Dermis microvascular lymphatic vessel endothelial cell (primary cell): ENCODE results near the gene IL21R. TPM values are rescaled to one million over a fixed set of nuclear protein-coding genes. Genes with fewer than 3 reads are reported as not detected.
A peak's percentile ranks its signal among the peaks of the same experiment; 100 is the strongest.

Experiments
- DNase-seq, 2 donors: peaks; one replicate each; pipeline versions ENCODE4 v3.0.0 to v3.0.0-alpha.2; 2010; ENCODE audit warnings: low read depth in 2 of 2
- total RNA-seq: library from RNA; depleted of rRNA; stranded (reverse); fragments of >200 nt; gene quantifications from 2 replicates; pipeline ENCODE4 v1.2.1, GENCODE V29; 2014

Gene IL21R
- total RNA-seq, 1 donor from 2014 or later: 0.13 TPM

GRCh38 chr16:27462846-27463682, 61.1 kb downstream of the IL21R start:
- no peak for DNase-seq

- DNase-seq: no peak
These were observed 62.0 kb downstream of the IL21R start for GRCh38 chr16:27463741-27464591.

DNA sequence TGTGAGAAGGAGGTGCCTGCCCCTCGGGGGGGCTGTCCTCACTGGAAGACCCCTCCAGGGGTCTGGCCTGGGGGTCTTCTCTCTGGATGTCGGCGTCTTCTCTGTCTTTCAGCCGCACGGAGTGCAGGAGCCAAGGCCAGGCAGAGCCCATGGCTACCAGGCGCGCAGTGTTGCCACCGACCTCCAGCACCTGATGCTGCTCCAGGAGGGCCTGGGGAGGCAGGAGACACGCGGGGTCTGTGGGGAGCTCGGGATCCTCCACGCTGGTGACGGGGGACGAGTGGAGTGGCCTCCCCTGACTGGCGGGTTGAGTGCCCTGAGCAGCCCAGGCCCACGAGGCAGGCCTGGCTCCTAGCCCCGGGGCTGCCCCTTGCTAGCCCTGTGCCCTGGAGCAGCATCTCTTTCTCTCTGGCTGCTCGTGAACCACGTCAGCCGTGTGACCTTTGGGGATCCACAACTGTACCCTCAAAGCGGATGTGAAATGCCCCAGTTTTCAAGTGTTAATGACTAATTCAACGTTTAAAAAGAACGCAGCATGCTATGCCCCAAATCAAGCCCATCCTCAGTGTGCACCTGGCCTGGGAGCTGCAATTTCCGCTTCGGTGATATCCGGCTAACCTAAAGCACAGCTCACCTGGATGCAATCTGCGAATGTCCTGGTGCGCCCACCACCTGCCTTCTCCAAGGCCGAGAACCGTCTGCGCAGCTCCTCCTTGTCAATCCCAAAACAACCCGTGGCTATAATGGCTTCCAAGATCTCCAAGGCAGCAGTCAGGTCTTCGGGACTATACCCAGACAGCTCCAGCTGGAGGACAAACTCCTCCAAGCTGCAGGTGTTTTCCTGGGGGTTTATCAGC, 62.9 kb downstream of the IL21R start:
- DNase-seq: no peak

DNA sequence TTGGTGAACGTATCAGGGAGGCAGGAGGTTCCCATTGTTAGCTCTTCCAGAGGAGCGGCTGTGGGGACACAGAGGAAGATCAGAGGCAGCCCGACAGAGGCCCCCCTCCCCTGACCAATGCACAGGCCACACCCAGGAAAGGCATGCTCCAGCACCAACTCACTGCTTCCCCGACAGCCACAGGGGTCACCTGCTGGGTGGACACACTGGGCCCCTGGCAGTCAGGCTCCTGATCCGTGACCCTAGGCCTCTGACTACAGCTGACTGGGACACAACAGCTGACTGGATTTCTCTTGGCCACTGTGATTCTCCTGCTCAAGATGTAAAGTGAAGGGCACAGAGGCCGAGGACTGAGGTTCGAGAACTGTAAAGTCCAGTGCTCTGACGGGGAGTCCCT, 63.5 kb downstream of the IL21R start:
- peak in 1 of 2 donors; percentile 13 for DNase-seq

GRCh38 chr16:27468941-27469531, 67.1 kb downstream of the IL21R start:
- DNase-seq: no peak

DNA sequence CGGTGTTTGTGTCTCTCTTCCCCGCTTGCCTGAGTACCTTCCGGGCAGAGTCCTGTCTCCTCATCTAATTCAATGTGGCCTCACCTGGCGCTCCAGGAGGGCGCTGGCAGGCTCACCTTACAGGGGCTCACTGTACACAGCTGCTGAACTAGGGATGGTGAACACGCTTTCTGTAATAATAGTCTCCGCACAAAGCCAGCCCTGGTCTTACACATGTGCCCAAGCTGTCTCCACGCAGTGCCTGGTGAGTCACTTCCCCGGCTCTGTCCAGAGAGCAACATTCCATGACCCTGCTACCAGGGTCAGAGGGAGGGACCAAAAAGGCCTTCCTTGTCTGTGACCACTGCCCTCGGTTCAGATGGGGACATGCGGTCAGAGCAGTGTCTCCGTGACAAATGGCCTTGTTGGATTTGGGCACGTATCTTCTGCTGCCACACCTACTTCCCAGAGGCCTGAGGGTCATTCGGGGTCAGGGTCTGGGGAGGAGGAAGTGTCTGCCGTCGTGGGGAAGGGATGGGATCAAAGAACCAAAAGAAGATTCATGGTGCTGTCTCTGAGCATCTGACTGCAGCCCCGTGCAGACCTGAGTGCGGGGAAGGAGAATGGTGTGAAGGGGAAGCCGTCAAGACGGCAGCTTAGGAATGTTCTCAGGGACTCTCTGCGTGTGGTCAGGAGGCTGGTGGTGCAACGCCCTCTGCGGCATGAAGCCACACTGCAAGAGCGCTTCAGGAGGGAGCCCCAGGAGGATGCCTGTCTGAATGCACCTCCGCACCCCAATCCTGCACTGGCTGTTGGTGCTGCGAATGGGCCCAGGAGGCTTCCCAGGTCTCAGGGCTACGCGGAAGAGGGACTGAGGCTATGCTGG, 68.8 kb downstream of the IL21R start:
- DNase-seq: peak; percentile 54 to 89

GRCh38 chr16:27471661-27472060, 69.7 kb downstream of the IL21R start:
- DNase-seq: no peak

GRCh38 chr16:27472091-27473020, 70.4 kb downstream of the IL21R start:
- DNase-seq: no peak

DNA sequence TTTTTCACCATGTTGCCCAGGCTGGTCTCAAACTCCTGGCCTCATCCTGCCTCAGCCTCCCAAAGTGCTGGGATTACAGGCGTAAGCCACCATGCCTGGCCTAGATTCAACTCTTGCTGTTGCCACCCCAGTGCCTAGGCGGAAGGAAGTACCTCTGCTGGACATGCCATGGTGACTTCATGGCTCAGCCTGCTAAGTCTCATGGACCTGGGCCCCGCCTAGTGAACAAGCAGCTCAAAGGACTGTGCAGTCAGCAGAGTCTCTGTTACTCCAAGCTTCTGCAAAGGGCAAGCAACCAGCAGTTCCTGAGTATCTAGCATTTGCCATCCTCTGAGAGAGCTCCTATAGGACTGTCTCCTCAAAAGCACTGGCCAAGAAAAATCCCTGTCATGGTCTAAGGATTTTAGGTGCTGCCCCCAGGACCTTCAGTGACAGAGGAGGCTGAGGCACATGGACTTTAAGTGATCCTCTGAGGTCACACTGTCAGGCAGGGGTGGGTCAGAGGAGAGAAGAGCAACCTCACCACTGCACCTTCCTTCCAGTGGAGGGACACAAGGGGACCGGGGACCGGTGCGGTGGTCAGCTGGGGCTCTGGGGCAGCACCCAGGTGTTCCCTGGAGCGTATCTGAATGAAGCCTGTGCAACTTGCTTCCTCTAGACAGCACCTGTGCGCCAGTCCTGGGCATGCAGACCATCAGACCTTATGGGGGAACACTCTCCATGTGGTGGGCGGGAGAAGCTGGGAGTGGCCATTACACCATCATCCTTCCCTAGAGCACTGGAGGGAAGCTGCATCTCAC, 71.3 kb downstream of the IL21R start:
- DNase-seq: no peak

GRCh38 chr16:27474041-27474440, 72.1 kb downstream of the IL21R start:
- no peak for DNase-seq

DNA sequence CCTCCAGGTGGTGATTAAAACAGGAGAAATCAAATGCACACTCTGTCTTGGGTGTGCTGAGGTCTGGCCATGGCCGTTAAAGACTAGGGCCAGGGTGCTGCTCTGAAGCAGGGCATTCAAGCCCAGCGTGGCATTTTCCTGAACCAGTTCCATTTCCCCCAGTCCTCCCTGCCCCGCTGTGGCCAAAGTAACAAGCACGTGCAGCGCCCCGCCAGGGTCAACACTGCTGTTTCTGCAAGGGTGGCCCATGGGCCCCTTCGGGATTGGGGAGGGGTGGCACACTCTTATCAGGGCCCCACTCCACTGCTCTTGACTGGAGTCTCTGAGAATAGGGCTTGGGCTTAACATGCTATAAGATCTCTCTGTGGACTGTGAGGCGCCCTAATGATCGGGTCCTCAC, 72.9 kb downstream of the IL21R start:
- no peak for DNase-seq

DNA sequence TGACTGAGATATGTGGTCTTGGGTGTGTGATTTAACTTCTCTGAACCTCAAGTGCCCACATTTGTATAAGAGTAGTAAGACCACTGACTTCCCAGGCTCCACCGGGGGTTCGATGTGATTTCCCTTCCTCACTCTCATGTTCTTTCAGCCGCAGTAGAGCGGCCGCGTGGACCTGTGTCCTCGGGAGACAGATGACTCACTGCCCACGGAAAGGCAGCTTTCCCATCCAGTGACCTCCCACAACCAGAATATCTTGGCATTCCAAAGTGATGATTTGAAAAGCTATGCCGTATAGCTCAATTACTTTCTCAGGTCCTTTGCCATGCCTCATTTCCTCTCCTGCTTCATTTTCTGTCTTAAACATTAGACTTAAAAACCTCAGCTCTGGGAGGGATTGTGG, 73.6 kb downstream of the IL21R start:
- DNase-seq: peak in 1 of 2 donors; percentile 69

GRCh38 chr16:27476240-27476639, 74.3 kb downstream of the IL21R start:
- no peak for DNase-seq

DNA sequence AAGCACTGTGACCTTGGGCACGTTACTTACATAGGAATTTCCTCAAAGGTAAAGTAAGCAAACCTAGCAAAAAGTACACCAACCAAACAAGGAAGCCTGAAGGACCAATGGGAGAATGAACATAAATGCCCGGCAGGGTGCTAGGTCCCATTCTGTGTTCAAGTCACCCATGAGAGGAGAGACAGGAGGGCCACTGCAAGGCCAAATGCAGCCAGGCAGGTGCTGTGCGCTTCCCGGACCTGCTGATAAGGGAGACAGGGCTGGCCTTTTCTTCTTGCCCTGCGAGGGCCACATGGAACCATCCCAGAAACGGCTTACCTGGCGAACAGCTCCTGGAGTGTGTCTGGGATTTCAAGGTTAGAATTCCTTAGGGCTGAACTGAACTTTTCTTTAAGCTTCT, 78.8 kb downstream of the IL21R start:
- DNase-seq: no peak

DNA sequence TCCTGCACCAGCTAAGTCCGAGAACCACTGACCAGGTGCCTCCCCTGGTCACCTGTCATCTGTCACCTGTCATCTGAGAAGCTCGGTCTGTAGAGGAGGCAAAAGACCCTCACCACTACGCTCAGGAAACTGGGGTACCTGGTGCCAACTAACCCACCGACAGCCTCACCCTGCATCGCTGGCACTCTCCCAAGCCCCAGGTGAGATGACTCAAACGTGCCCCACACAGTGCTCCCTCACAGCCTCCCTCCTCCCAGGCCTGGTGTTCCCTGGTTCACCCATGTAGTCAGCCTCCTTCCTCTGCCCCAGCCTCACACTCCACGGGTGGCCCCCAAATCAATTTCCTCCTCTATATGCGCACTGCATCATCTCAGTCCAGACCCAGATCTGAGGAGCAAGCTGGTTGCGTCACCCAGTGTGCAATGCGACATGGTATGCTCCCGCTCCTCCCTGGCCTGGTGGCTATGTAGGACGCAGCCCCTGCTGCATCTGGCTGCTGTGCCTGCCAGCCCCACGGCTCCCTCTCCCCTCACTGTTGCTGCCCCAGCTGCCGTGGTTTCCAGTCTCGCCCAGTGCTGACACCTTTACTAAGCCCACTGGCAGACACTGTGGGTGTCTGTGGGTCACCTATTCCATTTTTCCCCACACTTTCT, 79.4 kb downstream of the IL21R start:
- no peak for DNase-seq

DNA sequence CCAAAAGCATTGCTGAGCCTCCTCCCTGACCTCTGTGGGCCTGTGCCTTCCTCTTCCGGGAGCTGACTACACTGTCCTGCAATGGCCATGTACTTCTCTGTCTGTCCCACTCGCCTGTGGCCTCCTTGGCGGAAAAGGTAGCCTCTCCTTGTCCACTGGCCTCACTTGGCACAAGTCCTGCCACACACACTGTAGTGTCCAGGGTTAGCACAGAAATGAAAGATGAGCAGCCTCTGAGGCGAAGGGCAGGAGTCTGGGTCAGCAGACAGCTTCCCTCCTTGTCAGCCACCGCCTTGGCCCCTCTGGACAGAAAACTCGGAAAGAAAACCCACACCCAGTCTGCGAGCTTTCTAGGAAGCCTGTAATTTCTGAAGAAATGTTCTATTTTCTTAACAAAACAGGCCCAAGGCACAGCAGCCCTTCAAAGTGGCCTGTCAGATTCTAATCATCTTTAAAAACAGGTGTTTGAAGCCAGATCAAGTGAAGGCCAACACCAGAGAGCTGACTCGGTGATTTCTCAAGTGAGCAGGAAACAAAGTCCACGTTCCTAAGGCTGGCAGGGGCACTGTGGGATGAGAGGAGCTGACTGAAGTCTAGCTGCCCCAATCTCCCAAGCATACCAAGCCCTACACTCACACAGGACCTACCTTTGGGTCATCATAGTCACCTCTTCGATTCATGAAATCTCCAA, 80.6 kb downstream of the IL21R start:
- DNase-seq: no peak

- DNase-seq: no peak
These were observed 81.1 kb downstream of the IL21R start for GRCh38 chr16:27483088-27483437.
